Urinary bladder (tissue), 4 donors: Measurements from ENCODE around the gene INAVA. TPM values are rescaled to one million over a fixed set of nuclear protein-coding genes. Genes with fewer than 3 reads are reported as not detected.
"Not testable (repeated sequence)": the region's sequence is repeated elsewhere in the genome, so short reads cannot be mapped to it uniquely, and the experiment has no call there.

ENCODE experiments used
- DNase-seq: peaks from one replicate; pipeline ENCODE4 v3.0.0-alpha.2; 2015; ENCODE audit errors: extremely low spot score
- H3K27ac ChIP-seq: one replicate; pipeline ENCODE4 v1.5.1; 2013; ENCODE audit warnings: low read depth, mild to moderate bottlenecking, moderate library complexity
- H3K36me3 ChIP-seq: one replicate; pipeline ENCODE4 v1.6.1; 2013; ENCODE audit warnings: mild to moderate bottlenecking, moderate library complexity; ENCODE audit not compliant: insufficient read depth
- H3K4me1 ChIP-seq: one replicate; pipeline ENCODE4 v1.6.1; 2013; ENCODE audit warnings: mild to moderate bottlenecking, moderate library complexity; ENCODE audit not compliant: insufficient read depth
- H3K4me3 ChIP-seq: one replicate; pipeline ENCODE4 v1.5.1; 2013; ENCODE audit warnings: low read depth, low read length
- WGBS: extraction: QIAGEN DNeasy Blood & Tissue Kit; methylation state at CpG from one replicate; pipeline ENCODE4 v1.1.7; 2013; 5-methylcytosine and 5-hydroxymethylcytosine counted together
- polyA plus RNA-seq: library from polyadenylated mRNA; stranded (reverse); fragments of 200-250 nt; gene quantifications from one replicate; pipeline ENCODE4 v1.2.3, GENCODE V29; 2013
- small RNA-seq: library from RNA; depleted of rRNA; stranded (forward); fragments of <200 nt; gene quantifications from one replicate; pipeline ENCODE3, GENCODE V24; 2014
- total RNA-seq: library from RNA; depleted of rRNA; stranded (reverse); fragments of >200 nt; gene quantifications from one replicate; pipeline ENCODE4 v1.2.3, GENCODE V29; 2014
- donor health status: healthy with polysubstance abuse.
- donor health status: healthy.

INAVA gene
- total and polyA plus RNA-seq, 2 donors, result 6.2 to 10.1 TPM

DNA sequence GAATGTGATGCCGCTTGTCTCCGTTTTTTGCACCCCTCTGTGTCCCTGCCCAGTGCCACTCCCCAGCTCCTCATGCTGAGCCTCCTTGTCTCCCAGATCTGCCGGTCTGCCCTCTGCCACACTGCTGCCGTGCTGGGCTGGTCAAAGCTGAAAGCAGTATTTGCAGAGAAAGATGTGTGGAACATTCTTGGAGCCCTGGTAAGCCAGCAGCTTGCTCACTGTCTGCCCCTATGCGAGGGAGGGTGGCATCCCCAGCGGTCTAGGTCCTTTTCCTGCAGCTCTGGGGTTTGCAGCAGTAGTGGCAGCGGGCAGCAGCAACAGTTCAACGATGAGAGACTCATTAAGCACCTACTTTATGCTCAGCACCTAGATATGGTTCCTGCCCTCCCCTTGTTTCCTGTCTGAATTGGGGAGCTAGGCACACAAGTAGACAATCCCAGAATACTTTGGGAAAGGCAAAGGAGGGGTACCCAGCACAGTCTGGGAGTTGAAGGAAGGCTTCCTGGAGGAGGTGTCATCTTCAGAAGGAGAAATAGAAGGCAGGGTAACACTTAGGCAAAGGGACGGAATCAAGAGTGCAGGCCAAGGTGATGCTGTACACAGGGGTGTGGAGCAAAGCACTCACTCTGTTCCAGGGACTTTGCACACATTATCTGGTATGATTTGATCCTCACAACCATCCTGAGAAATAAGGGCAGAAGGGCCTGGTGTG is 65.7 kb downstream of the INAVA start:
- H3K4me3 ChIP-seq, result no peak overlapping the region
- no peak overlapping the region for H3K27ac ChIP-seq
- no peaks in the 10 kb centered on the region for H3K4me1 ChIP-seq
- no peaks in the 10 kb centered on the region for H3K36me3 ChIP-seq
- 73% methylated on average over 9 of the region's 9 CpGs for WGBS
- DNase-seq, result no peak

- DNase-seq, result no peak
- Histone ChIP-seq H3K36me3 (no peaks in the 10 kb centered on the region), H3K4me3 (no peak overlapping the region), H3K27ac (no peak overlapping the region), H3K4me1 (no peaks in the 10 kb centered on the region)
- 94% methylated on average over 4 of the region's 4 CpGs for WGBS
Observed at GRCh38 chr1:200960948-200961340, 66.2 kb downstream of the INAVA start.

- not testable (repeated sequence) for H3K27ac ChIP-seq, H3K36me3 ChIP-seq, DNase-seq, H3K4me3 ChIP-seq, H3K4me1 ChIP-seq
- WGBS, result 95% methylated on average over 11 of the region's 11 CpGs
Observed at GRCh38 chr1:200962151-200962550, 67.5 kb downstream of the INAVA start.

DNA sequence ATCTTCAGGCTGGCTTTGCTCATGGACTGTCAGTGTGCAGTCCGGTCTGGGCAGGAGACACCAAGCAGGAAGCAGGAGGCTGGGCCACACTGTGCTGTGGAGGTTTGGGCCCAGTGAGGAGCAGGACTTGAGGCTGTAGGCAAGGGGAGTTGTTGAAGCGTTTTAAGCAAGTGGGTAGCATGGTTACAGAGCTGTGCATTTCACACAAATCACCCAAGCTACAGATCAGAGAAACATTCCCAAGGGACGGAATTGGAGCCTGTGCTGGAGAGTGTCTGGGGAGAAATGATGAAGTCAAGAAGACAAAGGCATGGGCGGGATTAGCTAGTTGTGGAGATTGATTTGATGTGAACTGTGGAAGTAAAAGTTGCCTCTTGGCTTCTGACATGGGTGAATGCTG is 67.9 kb downstream of the INAVA start:
- WGBS, result 78% methylated on average over 4 of the region's 4 CpGs
- Histone ChIP-seq H3K4me1 (no peaks in the 10 kb centered on the region), H3K36me3 (no peaks in the 10 kb centered on the region), H3K4me3 (no peak overlapping the region), H3K27ac (no peak overlapping the region)
- DNase-seq, result no peak

GRCh38 chr1:200963076-200963475 is 68.4 kb downstream of the INAVA start:
- WGBS, result 90% methylated on average over 2 of the region's 2 CpGs
- Histone ChIP-seq H3K27ac (no peak overlapping the region), H3K4me3 (no peak overlapping the region), H3K36me3 (no peaks in the 10 kb centered on the region), H3K4me1 (no peaks in the 10 kb centered on the region)
- DNase-seq, result no peak

DNA sequence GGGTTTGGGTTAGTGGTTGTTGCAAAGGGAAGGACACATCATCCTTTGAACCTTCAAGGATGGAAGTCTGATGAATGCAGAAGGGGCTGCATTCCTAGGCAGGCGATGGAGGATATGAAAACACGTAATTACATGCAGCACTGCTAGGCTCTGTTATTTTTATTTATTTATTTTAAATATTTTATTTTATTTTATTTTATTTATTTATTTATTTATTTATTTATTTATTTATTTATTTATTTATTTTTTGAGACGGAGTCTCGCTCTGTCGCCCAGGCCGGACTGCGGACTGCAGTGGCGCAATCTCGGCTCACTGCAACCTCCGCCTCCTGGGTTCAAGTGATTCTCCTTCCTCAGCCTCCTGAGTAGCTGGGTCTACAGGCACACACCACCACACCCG is 69.2 kb downstream of the INAVA start:
- 88% methylated on average over 11 of the region's 11 CpGs for WGBS
- not testable (repeated sequence) for H3K4me3 ChIP-seq, DNase-seq

More for the DNA sequence above, 69.2 kb downstream of the INAVA start:
- not testable (repeated sequence) for H3K4me1 ChIP-seq, H3K36me3 ChIP-seq, H3K27ac ChIP-seq

Small RNA genes lying within 50 kb of the gene (small RNA-seq; reads per million reads assigned to genes)
- not detected for gene RNU6-704P

Other genes with a start within 250 kb of the INAVA start
- 34.8 TPM for gene DDX59, start 225.0 kb upstream of the INAVA start, total RNA-seq
- 18.5 TPM for gene DDX59, start 225.0 kb upstream of the INAVA start, polyA plus RNA-seq
- gene CAMSAP2, start 156.0 kb upstream of the INAVA start, total RNA-seq, result 61.5 TPM
- gene CAMSAP2, start 156.0 kb upstream of the INAVA start, polyA plus RNA-seq, result 15.2 TPM
- not detected for gene GPR25, start 21.9 kb upstream of the INAVA start, total RNA-seq
- 0.06 TPM for gene GPR25, start 21.9 kb upstream of the INAVA start, polyA plus RNA-seq
- gene KIF21B, start 128.8 kb downstream of the INAVA start, total RNA-seq, result 1.5 TPM
- gene KIF21B, start 128.8 kb downstream of the INAVA start, polyA plus RNA-seq, result 1.0 TPM
- 1.9 TPM for gene CACNA1S, start 217.5 kb downstream of the INAVA start, total RNA-seq
- gene CACNA1S, start 217.5 kb downstream of the INAVA start, polyA plus RNA-seq, result not detected
- not detected for gene ASCL5, start 232.3 kb downstream of the INAVA start, total RNA-seq
- not detected for gene ASCL5, start 232.3 kb downstream of the INAVA start, polyA plus RNA-seq